GM12878 (cell line): ENCODE measurements around the gene ST8SIA3. TPM values are rescaled to one million over a fixed set of nuclear protein-coding genes. Genes with fewer than 3 reads are reported as not detected.

Experiments used
- ATAC-seq: fragments of 200-7000 bp; cut with Tn5 transposase; 3 replicates; pipeline ENCODE4 v1.9.1; 2020; ENCODE audit warnings: mild to moderate bottlenecking, moderate library complexity
- BruUV-seq: library from RNA; stranded (reverse); fragments of 400-500 nt; replicated peaks from 2 replicates; lab custom pipeline; 2021; lab: Mats Ljungman, UMichigan
- CTCF ChIA-PET: fragments of 300-600 bp; sonication (Branson Sonifier 250); formaldehyde crosslinking; extraction: SDS; loops from one replicate; lab custom pipeline; 2021; ENCODE audit warnings: inconsistent platforms; lab: Yijun Ruan, JAX
- POLR2A ChIA-PET: fragments of 350-600 bp; formaldehyde crosslinking; extraction: SDS; loops from one replicate; lab custom pipeline; 2021; ENCODE audit warnings: inconsistent platforms; lab: Charles Lee
- RAD21 ChIA-PET: fragments of 300-600 bp; sonication (Branson Sonifier 250); formaldehyde crosslinking; loops from one replicate; lab custom pipeline; 2023; ENCODE audit warnings: antibody characterized with exemption; ENCODE audit not compliant: unreplicated experiment; lab: Charles Lee
- SMC1A ChIA-PET: fragments of 300-600 bp; sonication (Branson Sonifier 250); formaldehyde crosslinking; loops from one replicate; lab custom pipeline; 2023; ENCODE audit not compliant: unreplicated experiment, uncharacterized antibody; lab: Charles Lee
- DNase-seq: peaks from one replicate; pipeline ENCODE4 v3.0.0-alpha.2; 2011; ENCODE audit warnings: low read depth, low spot score
- FAIRE-seq: peaks from 3 replicates; lab custom pipeline; 2011; peaks lifted over from hg19 to GRCh38; lab: Jason Lieb, UNC
- H2AFZ ChIP-seq: 2 replicates; pipeline ENCODE4 v1.6.0; 2011; ENCODE audit warnings: low read depth, low read length, control low read depth; ENCODE audit not compliant: control insufficient read depth
- H3K27ac ChIP-seq: 2 replicates; pipeline ENCODE4 v1.5.1; 2011; ENCODE audit warnings: control low read depth; ENCODE audit not compliant: control insufficient read depth, insufficient read depth
- H3K27me3 ChIP-seq, 2 experiments: replicated peaks in 1 of 2; 2 replicates each; pipeline versions ENCODE4 v1.6.0 to v1.6.1; 2011; ENCODE audit warnings: low read length in 1 of 2; ENCODE audit not compliant: control insufficient read depth in 2 of 2, insufficient read depth in 2 of 2
- H3K36me3 ChIP-seq, 2 experiments: 2 replicates each; pipeline ENCODE4 v1.5.1; 2011; ENCODE audit warnings: low read length in 1 of 2; ENCODE audit not compliant: control insufficient read depth in 2 of 2, insufficient read depth in 2 of 2
- H3K4me1 ChIP-seq: 2 replicates; pipeline ENCODE4 v1.6.1; 2011; ENCODE audit warnings: mild to moderate bottlenecking, low read length, moderate library complexity, mixed read lengths; ENCODE audit not compliant: control insufficient read depth, insufficient read depth
- H3K4me2 ChIP-seq: 2 replicates; pipeline ENCODE4 v1.6.0; 2011; ENCODE audit warnings: control low read depth; ENCODE audit not compliant: control insufficient read depth, insufficient read depth
- H3K4me3 ChIP-seq: fragments of 200-600 bp; sonication (generic); 2 replicates; pipeline ENCODE4 v1.5.1; 2016
- H3K79me2 ChIP-seq: 2 replicates; pipeline ENCODE4 v1.6.0; 2011; ENCODE audit warnings: low read length; ENCODE audit not compliant: control insufficient read depth, insufficient read depth
- H3K9ac ChIP-seq: 2 replicates; pipeline ENCODE4 v1.8.0; 2011; ENCODE audit warnings: low read length, control low read depth, mixed read lengths; ENCODE audit not compliant: control insufficient read depth, insufficient read depth
- H3K9me3 ChIP-seq: replicated peaks from 3 replicates; pipeline ENCODE4 v1.5.1; 2011; ENCODE audit warnings: mild to moderate bottlenecking, low read length; ENCODE audit not compliant: control insufficient read depth, insufficient read depth
- H4K20me1 ChIP-seq: 2 replicates; pipeline ENCODE4 v1.6.0; 2011; ENCODE audit not compliant: control insufficient read depth, insufficient read depth
- E2F8 ChIP-seq: fragments of 450-650 bp; IDR thresholded peaks from 2 replicates; pipeline ENCODE4 v1.6.1; 2018; ENCODE audit warnings: mild to moderate bottlenecking, low read depth, moderate library complexity; ENCODE audit not compliant: partially characterized antibody
- ELK1 ChIP-seq: IDR thresholded peaks from 2 replicates; pipeline ENCODE4 v1.6.1; 2012; ENCODE audit warnings: low read depth, low read length, improper control_type of control experiment
- GATAD2B ChIP-seq: fragments of 450-650 bp; conservative IDR thresholded peaks from 2 replicates; pipeline ENCODE4 v1.6.1; 2017; ENCODE audit warnings: low read depth, mild to moderate bottlenecking, moderate library complexity
- JUND ChIP-seq: IDR thresholded peaks from 2 replicates; pipeline ENCODE4 v1.6.1; 2012; ENCODE audit warnings: low read depth, mild to moderate bottlenecking, low read length, improper control_type of control experiment, moderate library complexity
- MLLT1 ChIP-seq: fragments of 450-650 bp; IDR thresholded peaks from 2 replicates; pipeline ENCODE4 v1.6.1; 2016; ENCODE audit warnings: mild to moderate bottlenecking
- SKIL ChIP-seq: fragments of 450-650 bp; IDR thresholded peaks from 2 replicates; pipeline ENCODE4 v1.6.1; 2017; ENCODE audit warnings: mild to moderate bottlenecking, low read depth, inconsistent platforms; ENCODE audit not compliant: poor library complexity, severe bottlenecking
- USF1 ChIP-seq: IDR thresholded peaks from 2 replicates; pipeline ENCODE4 v1.6.1; 2011; ENCODE audit warnings: borderline replicate concordance, low read depth, mild to moderate bottlenecking, moderate library complexity, mixed read lengths, low read length; ENCODE audit not compliant: insufficient read depth; ENCODE audit errors: extremely low read length
- USF2 ChIP-seq: IDR thresholded peaks from 2 replicates; pipeline ENCODE4 v1.6.1; 2011; ENCODE audit warnings: low read depth, low read length, improper control_type of control experiment, borderline replicate concordance
- ZBTB4 ChIP-seq: fragments of 450-650 bp; formaldehyde crosslinking; IDR thresholded peaks from 2 replicates; pipeline ENCODE4 v1.4.0; 2022; ENCODE audit warnings: mild to moderate bottlenecking, moderate library complexity
- WGBS: methylation state at CpG from one replicate; pipeline ENCODE4 v1.1.6; 2016; ENCODE audit warnings: low lambda C conversion rate; ENCODE audit not compliant: insufficient replicate concordance, insufficient coverage; ENCODE audit errors: missing lambda C conversion rate; 5-methylcytosine and 5-hydroxymethylcytosine counted together
- in situ Hi-C: fragments of 300-500 bp; cut with MboI; formaldehyde crosslinking; loops from 9 replicates; pipeline ENCODE4 v1.14.3; 2018; ENCODE audit warnings: mixed read lengths
- intact Hi-C: fragments of 100-400 bp; cut with micrococcal nuclease; formaldehyde crosslinking; loops from one replicate; pipeline ENCODE4 v1.14.2; 2022; ENCODE audit not compliant: unreplicated experiment
- polyA plus RNA-seq, 11 experiments: library from polyadenylated mRNA; depleted of rRNA in 4 of 11; unstranded in 6 of 11; stranded (reverse) in 5 of 11; fragments of >200 nt; fragmentation: Nextera tagmentation in 4 of 11; fragmentation: Illumina TruSeq in 1 of 11; extraction: Ambion mirVana in 4 of 11; extraction: Trizol in 1 of 11; gene quantifications; 1 replicate in 1 of 11; 2 replicates in 10 of 11; pipeline versions ENCODE4 v1.2.1 to v1.2.3, GENCODE V29; 2011 to 2016; ENCODE audit warnings: inconsistent platforms in 2 of 11, missing spikeins in 2 of 11, low read depth in 1 of 11
- total RNA-seq, 4 experiments: library from RNA; depleted of rRNA in 3 of 4; stranded (reverse); fragments of >200 nt in 3 of 4; fragmentation: Illumina TruSeq in 1 of 4; extraction: Trizol in 1 of 4; gene quantifications; 2 replicates each; pipeline versions ENCODE4 v1.2.1 to v1.2.3, GENCODE V29; 2013 to 2021

Gene ST8SIA3
- total and polyA plus RNA-seq, 10 of the 15 experiments (the other 5 are each of a cell fraction or from before 2014, with no cell fraction given), result under 0.01 TPM; not detected in 9

GRCh38 chr18:57366528-57367081 is 14.2 kb downstream of the ST8SIA3 start:
- no peak overlapping the region for H3K27ac ChIP-seq
- no peak for FAIRE-seq
- H3K4me1 ChIP-seq, result no peaks in the 10 kb centered on the region
- intact Hi-C loops (no loop called here), in situ Hi-C loops (no loop called here)
- BruUV-seq, result no TSS peak
- H3K4me3 ChIP-seq, result no peak overlapping the region
- no peaks in the 10 kb centered on the region for H3K36me3 ChIP-seq
- ChIA-PET POLR2A (no interaction called here), SMC1A (no interaction called here), CTCF (no interaction called here), RAD21 (no interaction called here)
- DNase-seq, result no peak
- H4K20me1 ChIP-seq, result no peaks in the 10 kb centered on the region
- no peak overlapping the region for H3K9ac ChIP-seq
- no peak for ATAC-seq
- H3K4me2 ChIP-seq, result no peak overlapping the region
- H2AFZ ChIP-seq, result no peak overlapping the region
- 15% methylated on average over 2 of the region's 2 CpGs for WGBS
- H3K27me3 ChIP-seq, result 0 out of 4 replicates have a peak, but pooled peaks cover 0 to 3% of the 10 kb centered on the region in 2 experiments
- no peaks in the 10 kb centered on the region for H3K9me3 ChIP-seq
- no peaks in the 10 kb centered on the region for H3K79me2 ChIP-seq
- no peak for TF ChIP-seq ZBTB4
- no peak for TF ChIP-seq GATAD2B
- TF ChIP-seq MLLT1, result no peak
- TF ChIP-seq USF1, result no peak
- no peak for TF ChIP-seq SKIL
- TF ChIP-seq E2F8, result no peak
- TF ChIP-seq USF2, result no peak
- no peak for TF ChIP-seq ELK1
- TF ChIP-seq JUND, result no peak
